Hepatocyte (in vitro differentiated cells): ENCODE results near the gene ARL4A.

Experiments used
- EZH2 ChIP-seq: fragments of 200-600 bp; sonication (generic); IDR thresholded peaks from 2 replicates; pipeline ENCODE4 v1.6.1; 2016; ENCODE audit warnings: antibody characterized with exemption, mild to moderate bottlenecking, borderline replicate concordance
- TF ChIP-seq, protein P1 (sequence below): fragments of 200-600 bp; sonication (generic); IDR thresholded peaks from 2 replicates; pipeline ENCODE4 v1.5.1; 2016; ENCODE audit warnings: antibody characterized with exemption, mild to moderate bottlenecking; ENCODE audit not compliant: poor library complexity

- TF ChIP-seq, protein P1, sequence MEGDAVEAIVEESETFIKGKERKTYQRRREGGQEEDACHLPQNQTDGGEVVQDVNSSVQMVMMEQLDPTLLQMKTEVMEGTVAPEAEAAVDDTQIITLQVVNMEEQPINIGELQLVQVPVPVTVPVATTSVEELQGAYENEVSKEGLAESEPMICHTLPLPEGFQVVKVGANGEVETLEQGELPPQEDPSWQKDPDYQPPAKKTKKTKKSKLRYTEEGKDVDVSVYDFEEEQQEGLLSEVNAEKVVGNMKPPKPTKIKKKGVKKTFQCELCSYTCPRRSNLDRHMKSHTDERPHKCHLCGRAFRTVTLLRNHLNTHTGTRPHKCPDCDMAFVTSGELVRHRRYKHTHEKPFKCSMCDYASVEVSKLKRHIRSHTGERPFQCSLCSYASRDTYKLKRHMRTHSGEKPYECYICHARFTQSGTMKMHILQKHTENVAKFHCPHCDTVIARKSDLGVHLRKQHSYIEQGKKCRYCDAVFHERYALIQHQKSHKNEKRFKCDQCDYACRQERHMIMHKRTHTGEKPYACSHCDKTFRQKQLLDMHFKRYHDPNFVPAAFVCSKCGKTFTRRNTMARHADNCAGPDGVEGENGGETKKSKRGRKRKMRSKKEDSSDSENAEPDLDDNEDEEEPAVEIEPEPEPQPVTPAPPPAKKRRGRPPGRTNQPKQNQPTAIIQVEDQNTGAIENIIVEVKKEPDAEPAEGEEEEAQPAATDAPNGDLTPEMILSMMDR: no peak
- TF ChIP-seq EZH2: no peak
Observed at GRCh38 chr7:12637819-12638592, 49.4 kb upstream of the ARL4A start.
